Endothelial cell of umbilical vein (primary cell): Measurements from ENCODE around the gene OLFML2B. TPM values are rescaled to one million over a fixed set of nuclear protein-coding genes. Genes with fewer than 3 reads are reported as not detected.

Experiments used
- BruUV-seq: library from RNA; stranded (reverse); fragments of 400-500 nt; replicated peaks from 2 replicates; lab custom pipeline; 2021; lab: Mats Ljungman, UMichigan
- CTCF ChIA-PET: fragments of 300-600, 350-600 bp; sonication (Branson Sonifier 250); formaldehyde crosslinking; loops from one replicate; lab custom pipeline; 2021; ENCODE audit warnings: antibody characterized with exemption, inconsistent platforms; lab: Charles Lee
- POLR2A ChIA-PET: fragments of 300-600, 350-600 bp; sonication (Branson Sonifier 250); formaldehyde crosslinking; loops from one replicate; lab custom pipeline; 2021; ENCODE audit warnings: antibody characterized with exemption, inconsistent platforms; lab: Charles Lee
- DNase-seq: peaks from one replicate; pipeline ENCODE4 v3.0.0-alpha.2; 2011; ENCODE audit warnings: low read depth, low spot score
- FAIRE-seq: peaks from 2 replicates; lab custom pipeline; 2011; peaks lifted over from hg19 to GRCh38; lab: Jason Lieb, UNC
- H2AFZ ChIP-seq: 2 replicates; pipeline ENCODE4 v1.6.0; 2012; ENCODE audit warnings: low read depth, low read length, control low read depth, inconsistent platforms
- H3K27ac ChIP-seq: 2 replicates; pipeline ENCODE4 v1.5.1; 2011; ENCODE audit warnings: low read depth, mild to moderate bottlenecking, control low read depth, low read length, moderate library complexity; ENCODE audit not compliant: insufficient read depth
- H3K27me3 ChIP-seq, 2 experiments: 2 replicates each; pipeline versions ENCODE4 v1.6.0 to v1.6.1; 2011; ENCODE audit warnings: low read length in 2 of 2, mixed read lengths in 1 of 2; ENCODE audit not compliant: control insufficient read depth in 2 of 2, insufficient read depth in 2 of 2
- H3K36me3 ChIP-seq, 2 experiments: 2 replicates in 1 of 2; 3 replicates in 1 of 2; pipeline ENCODE4 v1.5.1; 2011; ENCODE audit warnings: low read length in 2 of 2, mild to moderate bottlenecking in 1 of 2, moderate library complexity in 1 of 2; ENCODE audit not compliant: control insufficient read depth in 2 of 2, insufficient read depth in 2 of 2; ENCODE audit errors: extremely low read depth in 1 of 2
- H3K4me1 ChIP-seq: 3 replicates; pipeline ENCODE4 v1.5.1; 2011; ENCODE audit warnings: mild to moderate bottlenecking, low read length; ENCODE audit not compliant: control insufficient read depth, insufficient read depth; ENCODE audit errors: extremely low read depth
- H3K4me2 ChIP-seq: 2 replicates; pipeline ENCODE4 v1.6.1; 2011; ENCODE audit warnings: low read length, control low read depth, mixed read lengths; ENCODE audit not compliant: insufficient read depth
- H3K4me3 ChIP-seq, 3 experiments: fragments of 200-600 bp in 1 of 3; sonication (generic), shearing (Covaris generic) in 1 of 3; replicated peaks in 1 of 3; 2 replicates each; pipeline ENCODE4 v1.5.1; 2011 to 2016; ENCODE audit warnings: control low read depth in 3 of 3, low read length in 3 of 3, mild to moderate bottlenecking in 2 of 3, inconsistent platforms in 1 of 3, low read depth in 1 of 3, moderate library complexity in 1 of 3; ENCODE audit not compliant: insufficient read depth in 1 of 3
- H3K79me2 ChIP-seq: 2 replicates; pipeline ENCODE4 v1.6.0; 2012; ENCODE audit warnings: low read length, inconsistent platforms; ENCODE audit not compliant: control insufficient read depth, insufficient read depth
- H3K9ac ChIP-seq: replicated peaks from 2 replicates; pipeline ENCODE3; 2011; ENCODE audit warnings: low read length, control low read depth; ENCODE audit not compliant: insufficient read depth; ENCODE audit errors: extremely low read depth
- H3K9me1 ChIP-seq: replicated peaks from 3 replicates; pipeline ENCODE4 v1.6.0; 2011; ENCODE audit warnings: mild to moderate bottlenecking, low read length; ENCODE audit not compliant: control insufficient read depth, insufficient read depth; ENCODE audit errors: extremely low read depth
- H3K9me3 ChIP-seq: replicated peaks from 2 replicates; pipeline ENCODE4 v1.5.1; 2012; ENCODE audit warnings: low read length, inconsistent platforms; ENCODE audit not compliant: control insufficient read depth, insufficient read depth
- H4K20me1 ChIP-seq: replicated peaks from 2 replicates; pipeline ENCODE3; 2011; ENCODE audit warnings: mild to moderate bottlenecking, low read length; ENCODE audit not compliant: control insufficient read depth, insufficient read depth; ENCODE audit errors: extremely low read depth
- EZH2 ChIP-seq: IDR thresholded peaks from 2 replicates; pipeline ENCODE4 v1.6.1; 2012; ENCODE audit warnings: borderline replicate concordance, low read depth, mild to moderate bottlenecking, moderate library complexity, low read length, inconsistent platforms; ENCODE audit not compliant: severe bottlenecking
- GATA2 ChIP-seq: IDR thresholded peaks from 2 replicates; pipeline ENCODE4 v1.7.0; 2011; ENCODE audit warnings: low read depth, mild to moderate bottlenecking, moderate library complexity, mixed read lengths, low read length; ENCODE audit not compliant: insufficient read length, insufficient read depth
- MAX ChIP-seq: IDR thresholded peaks from 2 replicates; pipeline ENCODE4 v1.6.1; 2011; ENCODE audit not compliant: insufficient read depth, insufficient read length
- MYC ChIP-seq: IDR thresholded peaks from one replicate; pipeline ENCODE4 v1.6.1; 2011; ENCODE audit warnings: mild to moderate bottlenecking, low read depth, low read length
- POLR2A ChIP-seq: IDR thresholded peaks from 2 replicates; pipeline ENCODE4 v1.6.1; 2012; ENCODE audit warnings: low read depth, mild to moderate bottlenecking, control low read depth, low read length
- POLR2AphosphoS5 ChIP-seq: IDR thresholded peaks from 2 replicates; pipeline ENCODE4 v1.6.1; 2012; ENCODE audit warnings: low read depth, mild to moderate bottlenecking, control low read depth, low read length, moderate library complexity; ENCODE audit not compliant: insufficient read depth
- dilution Hi-C: fragments of 300-500 bp; cut with MboI; formaldehyde crosslinking; loops from one replicate; pipeline ENCODE4 v1.15.0; 2019; ENCODE audit warnings: low sequenced_read_pairs; ENCODE audit not compliant: extremely low pct_ligation_motif_present
- intact Hi-C: fragments of 100-400 bp; cut with micrococcal nuclease; formaldehyde crosslinking; loops from one replicate; pipeline ENCODE4 v1.10.0; 2022
- polyA plus RNA-seq, 4 experiments: library from polyadenylated mRNA; depleted of rRNA in 3 of 4; stranded (reverse) in 3 of 4; unstranded in 1 of 4; fragments of >200 nt; gene quantifications; 2 replicates each; pipeline versions ENCODE4 v1.2.1 to v1.2.3, GENCODE V29; 2011 to 2012; ENCODE audit warnings: missing spikeins in 1 of 4
- total RNA-seq: library from RNA; stranded (reverse); gene quantifications from 2 replicates; pipeline ENCODE4 v1.2.3, GENCODE V29; 2021

The OLFML2B gene
- total and polyA plus RNA-seq, 2 donors (not counting 3 experiments of a cell fraction or from before 2014, with no cell fraction given), result 0.58 to 0.62 TPM

- Histone ChIP-seq H3K4me3 (no peak overlapping the region), H3K36me3 (no peaks in the 10 kb centered on the region), H3K27ac (no peak overlapping the region), H3K9me1 (no peaks in the 10 kb centered on the region), H3K27me3 (no peaks in the 10 kb centered on the region), H3K9me3 (no peaks in the 10 kb centered on the region), H3K9ac (no peak overlapping the region), H2AFZ (no peak overlapping the region), H3K4me1 (peaks cover 11% of the 10 kb centered on the region), H3K4me2 (no peak overlapping the region), H4K20me1 (no peaks in the 10 kb centered on the region), H3K79me2 (no peaks in the 10 kb centered on the region)
- BruUV-seq, result no TSS peak
- dilution Hi-C loops (no loop called here), intact Hi-C loops (no loop called here)
- ChIA-PET POLR2A (no interaction called here), CTCF (interaction anchor here (1.0 to 1.3 kb wide), 4 partner anchors 12 to 141 kb away, joined by 3 to 5 read pairs (median 3); no protein-coding TSS in a partner anchor)
- TF ChIP-seq EZH2, result no peak
- no peak for TF ChIP-seq MYC
- TF ChIP-seq GATA2, result no peak
- TF ChIP-seq POLR2A, result no peak
- no peak for TF ChIP-seq POLR2AphosphoS5
- no peak for TF ChIP-seq MAX
- DNase-seq (no peak), FAIRE-seq (no peak)
Observed at GRCh38 chr1:161933592-161934588, 89.8 kb downstream of the OLFML2B start.

Other genes starting within 250 kb of the OLFML2B start
- gene NOS1AP, start 45.8 kb upstream of the OLFML2B start, total RNA-seq, result 3.2 and 5.4 TPM in 2 replicates
- 0.62 and 1.3 TPM in 2 replicates for gene NOS1AP, start 45.8 kb upstream of the OLFML2B start, polyA plus RNA-seq